Measurements from ENCODE around the gene ANGPTL2. TPM values are rescaled to one million over a fixed set of nuclear protein-coding genes. Genes with fewer than 3 reads are reported as not detected.
"Not testable (repeated sequence)": the region's sequence is repeated elsewhere in the genome, so short reads cannot be mapped to it uniquely, and the experiment has no call there.

ANGPTL2 gene
- 10 to 100 TPM; 10.2 to 65.3 (median 32.0) TPM for total RNA-seq

- Histone ChIP-seq H3K27me3 (no peaks in the 10 kb centered on the region), H3K9me3 (no peaks in the 10 kb centered on the region), H3K4me1 (no peaks in the 10 kb centered on the region), H3K36me3 (no peaks in the 10 kb centered on the region), H3K27ac (peak within 1 kb of the TSS; percentile 90 to 94), H3K4me3 (peak within 1 kb of the TSS; percentile 50 to 80)
- peak in 1 of 4 experiments; percentile 36 for TF ChIP-seq CTCF (IDR thresholded peaks at IDR 0.05)
- TF ChIP-seq POLR2A (IDR thresholded peaks at IDR 0.05) = peak; percentile 80 to 88
- intact Hi-C loops (cut with DNase I; ENCODE audit: low total_unique reads) = no loop called here
- peak; percentile 95 to 97 for DNase-seq
Measured at GRCh38 chr9:127122176-127123063, at the start of gene ANGPTL2. TSS of gene ANGPTL2 (minus strand) at chr9:127122635. CDS start at chr9:127108731, 13,904 bp downstream.

- H3K9me3 ChIP-seq; H3K4me1 ChIP-seq; intact Hi-C loops (cut with DNase I; ENCODE audit: low total_unique reads); H3K27me3 ChIP-seq; H3K27ac ChIP-seq; H3K4me3 ChIP-seq; H3K36me3 ChIP-seq: not testable (repeated sequence)
- DNase-seq = peak in 1 of 2 donors; percentile 5
Measured at GRCh38 chr9:127171348-127171747, 48.9 kb upstream of the ANGPTL2 start.

- Histone ChIP-seq H3K4me1 (no peaks in the 10 kb centered on the region), H3K27me3 (no peaks in the 10 kb centered on the region), H3K27ac (peak overlapping the region; percentile 2 to 17), H3K4me3 (no peak overlapping the region), H3K36me3 (no peaks in the 10 kb centered on the region), H3K9me3 (no peaks in the 10 kb centered on the region)
- TF ChIP-seq CTCF (IDR thresholded peaks at IDR 0.05) (no peak), POLR2A (IDR thresholded peaks at IDR 0.05) (no peak)
- DNase-seq = peak in 1 of 2 donors; percentile 11
- intact Hi-C loops (cut with DNase I; ENCODE audit: low total_unique reads) = no loop called here
Measured at GRCh38 chr9:127170652-127171051, 48.2 kb upstream of the ANGPTL2 start.

- peak in 1 of 2 donors; percentile 11 for DNase-seq
- TF ChIP-seq CTCF (IDR thresholded peaks at IDR 0.05) = peak in 2 of 4 experiments; percentile 15 to 17
- no peak for TF ChIP-seq POLR2A (IDR thresholded peaks at IDR 0.05)
- no peaks in the 10 kb centered on the region for H3K9me3 ChIP-seq
- peak overlapping the region in 1 of 2 donors; percentile 2 for H3K27ac ChIP-seq
- no peak overlapping the region for H3K4me3 ChIP-seq
- H3K27me3 ChIP-seq = no peaks in the 10 kb centered on the region
- H3K36me3 ChIP-seq = no peaks in the 10 kb centered on the region
- intact Hi-C loops (cut with DNase I; ENCODE audit: low total_unique reads) = no loop called here
- H3K4me1 ChIP-seq = no peaks in the 10 kb centered on the region
Measured at GRCh38 chr9:127170103-127170502, 47.7 kb upstream of the ANGPTL2 start.

- TF ChIP-seq CTCF (IDR thresholded peaks at IDR 0.05) (no peak), POLR2A (IDR thresholded peaks at IDR 0.05) (no peak)
- no peaks in the 10 kb centered on the region for H3K4me1 ChIP-seq
- intact Hi-C loops (cut with DNase I; ENCODE audit: low total_unique reads) = no loop called here
Measured at GRCh38 chr9:127169575-127169883, 47.1 kb upstream of the ANGPTL2 start.

More at GRCh38 chr9:127169575-127169883, 47.1 kb upstream of the ANGPTL2 start:
- Histone ChIP-seq H3K4me3 (no peak overlapping the region), H3K36me3 (no peaks in the 10 kb centered on the region), H3K27ac (no peak overlapping the region), H3K9me3 (no peaks in the 10 kb centered on the region), H3K27me3 (no peaks in the 10 kb centered on the region)
- DNase-seq = no peak

Data from uterus (tissue), 4 donors.